B cell (primary cell): ENCODE measurements around the gene ECT2L. TPM values are rescaled to one million over a fixed set of nuclear protein-coding genes. Genes with fewer than 3 reads are reported as not detected.

Experiments used
- ATAC-seq: fragments of 200-7000 bp; cut with Tn5 transposase; one replicate; pipeline ENCODE4 v1.10.0; 2021; ENCODE audit warnings: low read depth, mild to moderate bottlenecking, moderate number of reproducible peaks, moderate library complexity
- CTCF ChIA-PET: fragments of 350-600 bp; sonication (Branson Sonifier 250); formaldehyde crosslinking; loops from one replicate; lab custom pipeline; 2021; ENCODE audit warnings: antibody characterized with exemption, inconsistent platforms; lab: Charles Lee
- POLR2A ChIA-PET: fragments of 350-600 bp; sonication (Branson Sonifier 250); formaldehyde crosslinking; loops from one replicate; lab custom pipeline; 2021; ENCODE audit warnings: antibody characterized with exemption; lab: Charles Lee
- DNase-seq: peaks from one replicate; pipeline ENCODE4 v3.0.0; 2013
- H2AFZ ChIP-seq: 2 replicates; pipeline ENCODE4 v1.6.1; 2012; ENCODE audit warnings: mild to moderate bottlenecking, low read depth, low read length; ENCODE audit not compliant: insufficient read depth, poor library complexity, severe bottlenecking
- H3K27ac ChIP-seq, 2 donors: 1 replicate in 1 of 2; 2 replicates in 1 of 2; pipeline ENCODE4 v1.5.1; 2012 to 2013; ENCODE audit warnings: low read length in 2 of 2, mild to moderate bottlenecking in 2 of 2, moderate library complexity in 1 of 2
- H3K27me3 ChIP-seq, 4 experiments: fragments of 200-600 bp in 1 of 4; sonication (generic) in 1 of 4; replicated peaks in 1 of 4; 1 replicate in 2 of 4; 2 replicates in 2 of 4; pipeline versions ENCODE4 v1.6.1 to v1.7.0; 2013 to 2016; ENCODE audit warnings: low read length in 3 of 4, mild to moderate bottlenecking in 2 of 4, mixed read lengths in 1 of 4, moderate library complexity in 1 of 4; ENCODE audit not compliant: insufficient read depth in 4 of 4, control insufficient read depth in 3 of 4; ENCODE audit errors: control extremely low read depth in 1 of 4
- H3K36me3 ChIP-seq, 2 experiments: replicated peaks in 1 of 2; 1 replicate in 1 of 2; 2 replicates in 1 of 2; pipeline versions ENCODE4 v1.6.1 to v1.7.1; 2013; ENCODE audit warnings: low read length in 1 of 2; ENCODE audit not compliant: insufficient read depth in 2 of 2, control insufficient read depth in 1 of 2; ENCODE audit errors: control extremely low read depth in 1 of 2, extremely low read depth in 1 of 2
- H3K4me1 ChIP-seq, 2 donors: fragments of 200-600 bp in 1 of 2; sonication (generic) in 1 of 2; 1 replicate in 1 of 2; 2 replicates in 1 of 2; pipeline versions ENCODE4 v1.5.1 to v1.6.1; 2013 to 2017; ENCODE audit warnings: low read length in 2 of 2; ENCODE audit not compliant: control insufficient read depth in 2 of 2, insufficient read depth in 2 of 2
- H3K4me2 ChIP-seq: replicated peaks from 2 replicates; pipeline ENCODE3; 2012; ENCODE audit warnings: mild to moderate bottlenecking, low read depth, low read length; ENCODE audit not compliant: poor library complexity, severe bottlenecking
- H3K4me3 ChIP-seq, 5 experiments: fragments of 200-600 bp in 1 of 5; sonication (generic) in 1 of 5; 1 replicate in 3 of 5; 2 replicates in 2 of 5; pipeline versions ENCODE4 v1.5.1 to v1.7.0; 2011 to 2016; ENCODE audit warnings: low read length in 4 of 5, mild to moderate bottlenecking in 4 of 5, low read depth in 2 of 5, control low read depth in 1 of 5, moderate library complexity in 1 of 5; ENCODE audit not compliant: insufficient read depth in 1 of 5; ENCODE audit errors: control extremely low read depth in 1 of 5, extremely low read depth in 1 of 5
- H3K79me2 ChIP-seq: fragments of 200-600 bp; sonication (generic); one replicate; pipeline ENCODE4 v1.6.0; 2016; ENCODE audit warnings: low read length; ENCODE audit not compliant: control insufficient read depth, insufficient read depth
- H3K9ac ChIP-seq: fragments of 200-600 bp; sonication (generic); 2 replicates; pipeline ENCODE4 v1.6.1; 2017; ENCODE audit warnings: mild to moderate bottlenecking, low read length, moderate library complexity
- H3K9me3 ChIP-seq, 3 donors: one replicate each; pipeline versions ENCODE4 v1.6.1 to v1.7.1; 2013; ENCODE audit warnings: low read length in 2 of 3; ENCODE audit not compliant: control insufficient read depth in 2 of 3, insufficient read depth in 1 of 3; ENCODE audit errors: control extremely low read depth in 1 of 3
- H4K20me1 ChIP-seq: 2 replicates; pipeline ENCODE4 v1.6.0; 2012; ENCODE audit warnings: mild to moderate bottlenecking, low read length; ENCODE audit not compliant: insufficient read depth, control insufficient read depth, poor library complexity, severe bottlenecking
- H3K27ac Mint-ChIP-seq: one replicate; pipeline ENCODE4 v1.8.0; 2021; ENCODE audit warnings: mixed read lengths
- H3K27me3 Mint-ChIP-seq: one replicate; pipeline ENCODE4 v1.8.0; 2021; ENCODE audit warnings: mixed read lengths
- H3K4me1 Mint-ChIP-seq: one replicate; pipeline ENCODE4 v1.8.0; 2021; ENCODE audit warnings: mixed read lengths
- H3K4me3 Mint-ChIP-seq: one replicate; pipeline ENCODE4 v1.8.0; 2021; ENCODE audit warnings: mixed read lengths
- H3K9me3 Mint-ChIP-seq: one replicate; pipeline ENCODE4 v1.8.0; 2022; ENCODE audit warnings: mixed read lengths; ENCODE audit not compliant: insufficient read depth
- CTCF ChIP-seq: fragments of 200-600 bp; IDR thresholded peaks from one replicate; pipeline ENCODE4 v1.8.0; 2022; ENCODE audit warnings: antibody characterized with exemption, mild to moderate bottlenecking
- EZH2 ChIP-seq: IDR thresholded peaks from 2 replicates; pipeline ENCODE4 v1.6.1; 2012; ENCODE audit warnings: borderline replicate concordance, low read depth, mild to moderate bottlenecking, moderate library complexity, low read length; ENCODE audit not compliant: insufficient read depth, poor library complexity, severe bottlenecking
- WGBS: methylation state at CpG from one replicate; pipeline ENCODE4 v1.1.5; 2013; ENCODE audit warnings: missing lambda C conversion rate; ENCODE audit not compliant: insufficient coverage; 5-methylcytosine and 5-hydroxymethylcytosine counted together
- intact Hi-C: fragments of 100-400 bp; cut with micrococcal nuclease; formaldehyde crosslinking; loops from one replicate; pipeline ENCODE4 v1.10.0; 2022
- polyA plus RNA-seq: library from polyadenylated mRNA; depleted of rRNA; stranded (reverse); fragments of >200 nt; gene quantifications from 2 replicates; pipeline ENCODE4 v1.2.3, GENCODE V29; 2012
- total RNA-seq, 2 donors: library from RNA; stranded (reverse); fragments of 120-200 nt in 1 of 2; gene quantifications; 1 replicate in 1 of 2; 2 replicates in 1 of 2; pipeline versions ENCODE4 v1.2.3 to v1.2.4, GENCODE V29; 2013 to 2022

The ECT2L gene
- total and polyA plus RNA-seq, 2 donors (not counting 1 experiment from before 2014, with no cell fraction given), result not detected

DNA sequence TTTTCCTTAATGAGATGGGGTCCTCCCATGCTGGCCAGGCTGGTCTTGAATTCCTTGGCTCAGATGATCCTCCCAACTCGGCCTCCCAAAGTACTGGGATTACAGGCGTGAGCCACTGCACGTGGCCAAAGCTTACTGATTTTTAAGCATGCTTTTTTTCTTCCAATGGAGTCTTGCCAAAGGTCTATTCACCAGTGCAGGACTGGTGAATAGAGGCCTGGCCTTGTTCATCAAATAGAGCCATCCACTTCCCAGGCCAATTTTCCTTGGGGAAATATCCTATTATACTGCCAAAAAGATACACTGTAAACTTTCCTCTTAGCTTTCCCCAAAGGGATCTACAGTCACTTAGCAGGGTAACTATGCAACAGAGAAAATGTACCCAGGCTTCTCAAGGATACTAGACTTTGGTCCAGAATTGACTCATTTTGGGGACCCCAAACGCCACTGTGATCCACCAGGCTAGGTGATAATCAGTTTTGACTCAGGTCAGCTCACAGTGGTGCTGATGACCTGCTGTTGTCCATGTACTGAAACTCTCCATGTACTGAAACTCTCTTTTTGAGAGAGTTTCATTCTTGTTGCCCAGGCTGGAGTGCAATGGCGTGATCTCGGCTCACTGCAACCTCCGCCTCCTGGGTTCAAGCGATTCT, 100.3 kb downstream of the ECT2L start:
- POLR2A ChIA-PET, result no interaction called here

DNA sequence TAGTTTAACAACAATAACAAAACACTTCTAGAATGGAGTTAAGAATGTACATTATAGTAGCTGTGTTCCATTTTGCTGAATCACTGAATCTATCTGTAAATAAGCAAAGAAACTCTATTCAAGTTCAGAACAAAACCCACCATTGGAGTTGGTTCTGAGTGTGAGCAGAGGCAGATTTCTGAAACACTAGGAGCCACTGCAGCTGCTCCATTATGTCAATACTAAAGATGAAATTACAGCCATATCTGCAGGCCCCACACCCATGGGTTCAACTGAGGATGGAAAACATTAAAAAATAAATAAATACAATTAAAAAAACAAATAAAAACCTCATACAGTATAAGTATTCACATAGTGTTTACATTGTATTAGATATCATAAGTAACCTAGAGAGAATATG, 101.1 kb downstream of the ECT2L start:
- Histone ChIP-seq H3K36me3 (peaks cover 0 to 11% of the 10 kb centered on the region in 2 experiments), H3K79me2 (no peaks in the 10 kb centered on the region), H3K27ac (no peak overlapping the region), H3K27me3 (no peaks in the 10 kb centered on the region), H3K9ac (no peak overlapping the region), H3K4me3 (no peak overlapping the region), H3K4me1 (no peaks in the 10 kb centered on the region), H3K9me3 (no peaks in the 10 kb centered on the region), H3K4me2 (no peak overlapping the region), H4K20me1 (no peaks in the 10 kb centered on the region), H2AFZ (no peak overlapping the region)
- TF ChIP-seq CTCF, result no peak
- TF ChIP-seq EZH2, result no peak
- CTCF ChIA-PET, result no interaction called here
- no peaks in the 10 kb centered on the region for H3K9me3 Mint-ChIP-seq
- no peak overlapping the region for H3K27ac Mint-ChIP-seq
- H3K27me3 Mint-ChIP-seq, result no peaks in the 10 kb centered on the region
- intact Hi-C loops, result no loop called here
- POLR2A ChIA-PET, result no interaction called here
- ATAC-seq (no peak), DNase-seq (no peak)
- H3K4me1 Mint-ChIP-seq, result no peaks in the 10 kb centered on the region
- no peak overlapping the region for H3K4me3 Mint-ChIP-seq

More for the DNA sequence above, 100.3 kb downstream of the ECT2L start:
- H4K20me1 ChIP-seq, result no peaks in the 10 kb centered on the region
- WGBS, result 92% methylated on average over 4 of the region's 8 CpGs
- CTCF ChIA-PET, result no interaction called here
- Mint-ChIP-seq H3K4me1 (no peaks in the 10 kb centered on the region), H3K27ac (no peak overlapping the region), H3K27me3 (no peaks in the 10 kb centered on the region), H3K4me3 (no peak overlapping the region), H3K9me3 (no peaks in the 10 kb centered on the region)
- DNase-seq (no peak), ATAC-seq (no peak)
- H3K9ac ChIP-seq, result no peak overlapping the region
- intact Hi-C loops, result no loop called here
- no peak overlapping the region for H3K4me2 ChIP-seq
- H3K27ac ChIP-seq, result no peak overlapping the region
- H3K4me1 ChIP-seq, result no peaks in the 10 kb centered on the region
- no peaks in the 10 kb centered on the region for H3K9me3 ChIP-seq
- H3K4me3 ChIP-seq, result no peak overlapping the region
- H3K79me2 ChIP-seq, result no peaks in the 10 kb centered on the region
- H3K36me3 ChIP-seq, result peaks cover 0 to 11% of the 10 kb centered on the region in 2 experiments
- H3K27me3 ChIP-seq, result no peaks in the 10 kb centered on the region
- no peak overlapping the region for H2AFZ ChIP-seq
- no peak for TF ChIP-seq EZH2
